IMR-90 (cell line): ENCODE data around the gene TIPIN. TPM values are rescaled to one million over a fixed set of nuclear protein-coding genes. Genes with fewer than 3 reads are reported as not detected.

Experiments
- ATAC-seq: fragments of 200-7000 bp; cut with Tn5 transposase; 2 replicates; pipeline ENCODE4 v1.9.1; 2020; ENCODE audit warnings: low read depth, mild to moderate bottlenecking, moderate library complexity
- BruUV-seq: library from RNA; stranded (reverse); fragments of 400-500 nt; replicated peaks from 2 replicates; lab custom pipeline; 2021; lab: Mats Ljungman, UMichigan
- CTCF ChIA-PET: fragments of 300-600 bp; formaldehyde crosslinking; extraction: SDS; loops from one replicate; lab custom pipeline; 2021; ENCODE audit warnings: antibody characterized with exemption; lab: Yijun Ruan, JAX
- POLR2A ChIA-PET: fragments of 300-600 bp; sonication (Branson Sonifier 250); formaldehyde crosslinking; loops from one replicate; lab custom pipeline; 2022; ENCODE audit warnings: antibody characterized with exemption; ENCODE audit not compliant: unreplicated experiment; lab: Charles Lee
- DNase-seq: peaks from one replicate; pipeline ENCODE4 v3.0.0; 2013
- H2AFZ ChIP-seq: replicated peaks from 2 replicates; pipeline ENCODE3; 2013; ENCODE audit warnings: low read length, mild to moderate bottlenecking; ENCODE audit not compliant: poor library complexity
- H2AK5ac ChIP-seq: 2 replicates; pipeline ENCODE4 v1.6.1; 2013; ENCODE audit warnings: low read depth, low read length, inconsistent platforms
- H2AK9ac ChIP-seq: replicated peaks from 2 replicates; pipeline ENCODE3; 2013; ENCODE audit warnings: mild to moderate bottlenecking, low read depth, low read length, moderate library complexity; ENCODE audit not compliant: poor library complexity
- H2BK120ac ChIP-seq: 2 replicates; pipeline ENCODE4 v1.6.1; 2013; ENCODE audit warnings: low read depth, low read length, inconsistent platforms
- H2BK15ac ChIP-seq: 3 replicates; pipeline ENCODE4 v1.6.1; 2013; ENCODE audit warnings: low read depth, low read length, inconsistent platforms
- H2BK20ac ChIP-seq: 2 replicates; pipeline ENCODE4 v1.6.1; 2013; ENCODE audit warnings: low read depth, mild to moderate bottlenecking, inconsistent platforms, low read length, moderate library complexity
- H2BK5ac ChIP-seq: 2 replicates; pipeline ENCODE4 v1.6.1; 2013; ENCODE audit warnings: mild to moderate bottlenecking, low read depth, low read length, inconsistent platforms; ENCODE audit not compliant: poor library complexity, severe bottlenecking
- H3K14ac ChIP-seq: replicated peaks from 2 replicates; pipeline ENCODE4 v1.6.1; 2013; ENCODE audit warnings: low read depth, low read length, inconsistent platforms
- H3K18ac ChIP-seq: 2 replicates; pipeline ENCODE4 v1.6.1; 2013; ENCODE audit warnings: low read depth, low read length, control low read depth
- H3K23ac ChIP-seq: 2 replicates; pipeline ENCODE4 v1.6.1; 2013; ENCODE audit warnings: low read depth, low read length, inconsistent platforms
- H3K27ac ChIP-seq: 2 replicates; pipeline ENCODE4 v1.5.1; 2013; ENCODE audit warnings: mild to moderate bottlenecking, control low read depth, low read length; ENCODE audit not compliant: insufficient read depth
- H3K27me3 ChIP-seq: 2 replicates; pipeline ENCODE4 v1.6.1; 2013; ENCODE audit warnings: low read length; ENCODE audit not compliant: control insufficient read depth, insufficient read depth
- H3K36me3 ChIP-seq: 2 replicates; pipeline ENCODE4 v1.6.1; 2013; ENCODE audit warnings: low read length, mixed read lengths; ENCODE audit not compliant: control insufficient read depth, insufficient read depth
- H3K4ac ChIP-seq: 2 replicates; pipeline ENCODE4 v1.6.1; 2013; ENCODE audit warnings: low read depth, low read length, inconsistent platforms
- H3K4me1 ChIP-seq: 2 replicates; pipeline ENCODE4 v1.6.1; 2013; ENCODE audit warnings: low read length, mixed read lengths; ENCODE audit not compliant: control insufficient read depth, insufficient read depth
- H3K4me2 ChIP-seq: 2 replicates; pipeline ENCODE4 v1.6.1; 2013; ENCODE audit warnings: low read depth, mild to moderate bottlenecking, control low read depth, low read length, moderate library complexity
- H3K4me3 ChIP-seq: 2 replicates; pipeline ENCODE4 v1.5.1; 2013; ENCODE audit warnings: low read depth, mild to moderate bottlenecking, control low read depth, low read length, moderate library complexity; ENCODE audit not compliant: insufficient read depth
- H3K56ac ChIP-seq: 2 replicates; pipeline ENCODE4 v1.6.1; 2013; ENCODE audit warnings: low read length, inconsistent platforms; ENCODE audit not compliant: insufficient read depth; ENCODE audit errors: extremely low read depth
- H3K79me1 ChIP-seq, 2 experiments: 2 replicates each; pipeline ENCODE4 v1.6.1; 2013; ENCODE audit warnings: low read length in 2 of 2, inconsistent platforms in 1 of 2, low read depth in 1 of 2
- H3K9ac ChIP-seq: 2 replicates; pipeline ENCODE4 v1.6.1; 2013; ENCODE audit warnings: low read depth, low read length, control low read depth
- H3K9me1 ChIP-seq: 2 replicates; pipeline ENCODE4 v1.6.1; 2013; ENCODE audit warnings: low read length, inconsistent platforms; ENCODE audit not compliant: insufficient read depth
- H3K9me3 ChIP-seq: 2 replicates; pipeline ENCODE4 v1.6.1; 2013; ENCODE audit warnings: low read length; ENCODE audit not compliant: control insufficient read depth, insufficient read depth
- H4K20me1 ChIP-seq: 2 replicates; pipeline ENCODE4 v1.6.1; 2013; ENCODE audit warnings: low read length, inconsistent platforms; ENCODE audit not compliant: insufficient read depth
- H4K5ac ChIP-seq: 2 replicates; pipeline ENCODE4 v1.6.1; 2013; ENCODE audit warnings: mild to moderate bottlenecking, low read depth, low read length, control low read depth
- H4K8ac ChIP-seq, 2 experiments: 2 replicates each; pipeline ENCODE4 v1.6.1; 2013; ENCODE audit warnings: low read depth in 2 of 2, low read length in 2 of 2, control low read depth in 1 of 2, inconsistent platforms in 1 of 2
- H4K91ac ChIP-seq: 2 replicates; pipeline ENCODE4 v1.6.1; 2013; ENCODE audit warnings: low read depth, low read length, inconsistent platforms; ENCODE audit not compliant: insufficient read depth
- BHLHE40 ChIP-seq: fragments of 150-350 bp; IDR thresholded peaks from 2 replicates; pipeline ENCODE4 v1.6.1; 2016; ENCODE audit warnings: mild to moderate bottlenecking, low read depth, low read length
- CEBPB ChIP-seq: IDR thresholded peaks from 2 replicates; pipeline ENCODE4 v1.6.1; 2012; ENCODE audit warnings: low read depth, low read length, improper control_type of control experiment
- CHD1 ChIP-seq: IDR thresholded peaks from 2 replicates; pipeline ENCODE4 v1.6.1; 2012; ENCODE audit warnings: low read depth, low read length, improper control_type of control experiment
- FOS ChIP-seq: fragments of 150-350 bp; IDR thresholded peaks from 2 replicates; pipeline ENCODE4 v1.6.1; 2016; ENCODE audit warnings: low read depth, low read length
- MAFK ChIP-seq: IDR thresholded peaks from 2 replicates; pipeline ENCODE4 v1.6.1; 2012; ENCODE audit warnings: low read depth, low read length, improper control_type of control experiment
- MAZ ChIP-seq: IDR thresholded peaks from 2 replicates; pipeline ENCODE4 v1.6.1; 2012; ENCODE audit warnings: low read depth, mild to moderate bottlenecking, low read length, improper control_type of control experiment, moderate library complexity, borderline replicate concordance
- MXI1 ChIP-seq: IDR thresholded peaks from 2 replicates; pipeline ENCODE4 v1.6.1; 2012; ENCODE audit warnings: low read depth, mild to moderate bottlenecking, low read length, moderate library complexity, borderline replicate concordance
- NFE2L2 ChIP-seq: fragments of 150-350 bp; IDR thresholded peaks from 2 replicates; pipeline ENCODE4 v1.6.1; 2016; ENCODE audit warnings: low read depth, mild to moderate bottlenecking, low read length
- POLR2A ChIP-seq: IDR thresholded peaks from 2 replicates; pipeline ENCODE4 v1.6.1; 2012; ENCODE audit warnings: mild to moderate bottlenecking, low read depth, low read length
- RAD21 ChIP-seq: IDR thresholded peaks from 2 replicates; pipeline ENCODE4 v1.6.1; 2012; ENCODE audit warnings: low read length, improper control_type of control experiment
- RCOR1 ChIP-seq: IDR thresholded peaks from 2 replicates; pipeline ENCODE4 v1.6.1; 2012; ENCODE audit warnings: mild to moderate bottlenecking, low read length, improper control_type of control experiment; ENCODE audit not compliant: insufficient replicate concordance
- RFX5 ChIP-seq: IDR thresholded peaks from 2 replicates; pipeline ENCODE4 v1.8.0; 2012; ENCODE audit warnings: low read depth, mild to moderate bottlenecking, low read length, moderate library complexity
- SMC3 ChIP-seq: fragments of 150-350 bp; IDR thresholded peaks from 2 replicates; pipeline ENCODE4 v1.6.1; 2016; ENCODE audit warnings: low read depth, mild to moderate bottlenecking, antibody characterized with exemption, low read length, moderate library complexity
- USF2 ChIP-seq: fragments of 150-350 bp; IDR thresholded peaks from 2 replicates; pipeline ENCODE4 v1.6.1; 2017; ENCODE audit warnings: mild to moderate bottlenecking, antibody characterized with exemption, low read length, low read depth
- WGBS, 2 experiments: methylation state at CpG; one replicate each; pipeline versions ENCODE4 v1.1.5 to v1.1.7; 2013; ENCODE audit warnings: missing lambda C conversion rate in 2 of 2; ENCODE audit not compliant: insufficient read length in 1 of 2; ENCODE audit errors: extremely low coverage in 2 of 2; 5-methylcytosine and 5-hydroxymethylcytosine counted together
- dilution Hi-C: fragments of 300-500 bp; cut with HindIII; formaldehyde crosslinking; loops from one replicate; pipeline ENCODE4 v1.14.3; 2018; ENCODE audit warnings: low sequenced_read_pairs; ENCODE audit not compliant: unreplicated experiment
- in situ Hi-C: fragments of 300-500 bp; cut with MboI; formaldehyde crosslinking; loops from 3 replicates; pipeline ENCODE4 v1.14.3; 2019; ENCODE audit warnings: low sequenced_read_pairs, inconsistent platforms, mixed read lengths
- intact Hi-C: fragments of 100-400 bp; cut with micrococcal nuclease; formaldehyde crosslinking; loops from 2 replicates; pipeline ENCODE4 v1.10.0; 2022
- polyA plus RNA-seq, 3 experiments: library from polyadenylated mRNA; depleted of rRNA; stranded (reverse); fragments of >200 nt; gene quantifications; 2 replicates each; pipeline ENCODE4 v1.2.3, GENCODE V29; 2012; ENCODE audit warnings: low replicate concordance in 1 of 3
- total RNA-seq: library from RNA; depleted of rRNA; stranded (reverse); fragments of >200 nt; gene quantifications from 2 replicates; pipeline ENCODE4 v1.2.3, GENCODE V29; 2012
- TF ChIP-seq, protein P1 (sequence below): conservative IDR thresholded peaks from 2 replicates; pipeline ENCODE4 v1.5.1; 2012; ENCODE audit warnings: mild to moderate bottlenecking, low read depth, low read length, improper control_type of control experiment

The TIPIN gene
- total and polyA plus RNA-seq, 2 of the 4 experiments (the other 2 are of a cell fraction), result 6.3 to 7.3 TPM

DNA sequence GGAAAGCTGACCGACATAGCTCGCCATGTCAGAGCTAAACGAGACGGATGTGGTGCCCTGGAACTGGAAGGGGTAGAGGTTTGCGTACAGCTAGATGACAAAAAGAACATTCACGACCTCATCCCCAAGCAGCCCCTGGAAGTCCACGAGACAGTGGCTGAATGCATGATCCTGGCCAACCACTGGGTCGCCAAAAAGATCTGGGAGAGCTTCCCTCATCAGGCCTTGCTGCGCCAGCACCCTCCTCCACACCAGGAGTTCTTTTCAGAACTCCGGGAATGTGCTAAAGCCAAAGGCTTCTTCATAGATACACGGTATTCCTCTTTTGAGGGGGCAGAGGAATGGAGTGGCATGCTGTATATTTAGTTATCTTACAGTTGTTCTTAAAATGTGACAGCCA lies 30.4 kb downstream of the TIPIN start:
- CTCF ChIA-PET, result no interaction called here
- intact Hi-C loops (no loop called here), dilution Hi-C loops (no loop called here), in situ Hi-C loops (no loop called here)
- no peaks in the 10 kb centered on the region for H3K27me3 ChIP-seq
- H3K27ac ChIP-seq, result no peak overlapping the region
- no peaks in the 10 kb centered on the region; a peak in 1 of 4 replicates for H3K79me1 ChIP-seq
- no peak overlapping the region for H3K4me3 ChIP-seq
- no peak overlapping the region for H4K5ac ChIP-seq
- H3K9me3 ChIP-seq, result no peaks in the 10 kb centered on the region
- no peak overlapping the region for H3K23ac ChIP-seq
- ATAC-seq, result no peak
- H2BK5ac ChIP-seq, result no peak overlapping the region
- H4K8ac ChIP-seq, result no peak overlapping the region
- H2BK15ac ChIP-seq, result no peak overlapping the region
- H4K20me1 ChIP-seq, result no peaks in the 10 kb centered on the region
- WGBS, 2 experiments, result 100% methylated on average over 2 of the region's 11 CpGs; no CpG with 5 or more reads in 1 of the 2 experiments
- H2AFZ ChIP-seq, result no peak overlapping the region
- peaks cover 25% of the 10 kb centered on the region for H3K36me3 ChIP-seq
- no peak for DNase-seq
- H3K4me1 ChIP-seq, result no peaks in the 10 kb centered on the region
- TF ChIP-seq USF2, result no peak
- TF ChIP-seq CEBPB, result no peak
- TF ChIP-seq MAZ, result no peak
- no peak for TF ChIP-seq POLR2A
- no peak for TF ChIP-seq FOS
- no peak for TF ChIP-seq BHLHE40
- TF ChIP-seq SMC3, result no peak
- TF ChIP-seq MAFK, result no peak
- no peak for TF ChIP-seq RCOR1
- TF ChIP-seq NFE2L2, result no peak
- TF ChIP-seq MXI1, result no peak
- TF ChIP-seq, protein P1, sequence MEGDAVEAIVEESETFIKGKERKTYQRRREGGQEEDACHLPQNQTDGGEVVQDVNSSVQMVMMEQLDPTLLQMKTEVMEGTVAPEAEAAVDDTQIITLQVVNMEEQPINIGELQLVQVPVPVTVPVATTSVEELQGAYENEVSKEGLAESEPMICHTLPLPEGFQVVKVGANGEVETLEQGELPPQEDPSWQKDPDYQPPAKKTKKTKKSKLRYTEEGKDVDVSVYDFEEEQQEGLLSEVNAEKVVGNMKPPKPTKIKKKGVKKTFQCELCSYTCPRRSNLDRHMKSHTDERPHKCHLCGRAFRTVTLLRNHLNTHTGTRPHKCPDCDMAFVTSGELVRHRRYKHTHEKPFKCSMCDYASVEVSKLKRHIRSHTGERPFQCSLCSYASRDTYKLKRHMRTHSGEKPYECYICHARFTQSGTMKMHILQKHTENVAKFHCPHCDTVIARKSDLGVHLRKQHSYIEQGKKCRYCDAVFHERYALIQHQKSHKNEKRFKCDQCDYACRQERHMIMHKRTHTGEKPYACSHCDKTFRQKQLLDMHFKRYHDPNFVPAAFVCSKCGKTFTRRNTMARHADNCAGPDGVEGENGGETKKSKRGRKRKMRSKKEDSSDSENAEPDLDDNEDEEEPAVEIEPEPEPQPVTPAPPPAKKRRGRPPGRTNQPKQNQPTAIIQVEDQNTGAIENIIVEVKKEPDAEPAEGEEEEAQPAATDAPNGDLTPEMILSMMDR, result no peak
- no peak for TF ChIP-seq RAD21
- TF ChIP-seq CHD1, result no peak
- no peak for TF ChIP-seq RFX5
- H4K91ac ChIP-seq, result no peak overlapping the region
- H3K14ac ChIP-seq, result no peak overlapping the region
- H3K9ac ChIP-seq, result no peak overlapping the region
- no peak overlapping the region for H2AK5ac ChIP-seq
- H3K4me2 ChIP-seq, result no peak overlapping the region
- BruUV-seq, result no TSS peak
- no peak overlapping the region for H3K18ac ChIP-seq
- peaks cover 3% of the 10 kb centered on the region; the same call in 1 of the 2 replicates for H3K9me1 ChIP-seq
- H2AK9ac ChIP-seq, result no peak overlapping the region
- H2BK20ac ChIP-seq, result no peak overlapping the region
- H3K4ac ChIP-seq, result no peak overlapping the region
- H3K56ac ChIP-seq, result no peak overlapping the region
- H2BK120ac ChIP-seq, result no peak overlapping the region
- POLR2A ChIA-PET, result no interaction called here
